Smooth muscle cell (in vitro differentiated cells): ENCODE data around the gene PSMA2. TPM values are rescaled to one million over a fixed set of nuclear protein-coding genes. Genes with fewer than 3 reads are reported as not detected.
A peak's percentile ranks its signal among the peaks of the same experiment; 100 is the strongest.

ENCODE experiments used
- DNase-seq: peaks from one replicate; lab custom pipeline; 2025; ENCODE audit not compliant: unreplicated experiment; lab: John Stamatoyannopoulos, UW
- H2AFZ ChIP-seq: fragments of 200-600 bp; sonication (generic); 2 replicates; pipeline ENCODE4 v1.6.0; 2016; ENCODE audit warnings: antibody characterized with exemption, low read depth, mild to moderate bottlenecking
- H3F3A ChIP-seq: fragments of 200-600 bp; sonication (generic); 2 replicates; pipeline ENCODE4 v1.6.0; 2017; ENCODE audit warnings: antibody characterized with exemption, low read depth
- H3K27ac ChIP-seq: fragments of 200-600 bp; sonication (generic); 2 replicates; pipeline ENCODE4 v1.5.1; 2016; ENCODE audit warnings: low read depth, mild to moderate bottlenecking
- H3K27me3 ChIP-seq: fragments of 200-600 bp; sonication (generic); 2 replicates; pipeline ENCODE4 v1.6.1; 2016; ENCODE audit warnings: low read depth, mild to moderate bottlenecking
- H3K36me3 ChIP-seq: fragments of 200-600 bp; sonication (generic); 2 replicates; pipeline ENCODE4 v1.5.1; 2016; ENCODE audit warnings: low read depth
- H3K4me1 ChIP-seq: fragments of 200-600 bp; sonication (generic); 2 replicates; pipeline ENCODE4 v1.5.1; 2016; ENCODE audit warnings: low read depth
- H3K4me2 ChIP-seq: fragments of 200-600 bp; sonication (generic); 2 replicates; pipeline ENCODE4 v1.6.0; 2016; ENCODE audit warnings: mild to moderate bottlenecking
- H3K4me3 ChIP-seq: fragments of 200-600 bp; sonication (generic); 2 replicates; pipeline ENCODE4 v1.5.1; 2016; ENCODE audit warnings: mild to moderate bottlenecking
- H3K79me2 ChIP-seq: fragments of 200-600 bp; sonication (generic); 2 replicates; pipeline ENCODE4 v1.6.0; 2016; ENCODE audit warnings: low read depth, mild to moderate bottlenecking
- H3K9ac ChIP-seq: fragments of 200-600 bp; sonication (generic); 2 replicates; pipeline ENCODE4 v1.6.0; 2016; ENCODE audit warnings: low read depth
- H3K9me3 ChIP-seq: fragments of 200-600 bp; sonication (generic); replicated peaks from 2 replicates; pipeline ENCODE4 v1.5.1; 2016; ENCODE audit warnings: low read depth
- H4K20me1 ChIP-seq: fragments of 200-600 bp; sonication (generic); 2 replicates; pipeline ENCODE4 v1.6.0; 2016; ENCODE audit warnings: low read depth
- WGBS: methylation state at CpG from one replicate; pipeline ENCODE4 v1.1.7; 2016; ENCODE audit warnings: low lambda C conversion rate; 5-methylcytosine and 5-hydroxymethylcytosine counted together
- polyA plus RNA-seq: library from polyadenylated mRNA; unstranded; fragments of >200 nt; fragmentation: Nextera tagmentation; extraction: Ambion mirVana; gene quantifications from 2 replicates; pipeline ENCODE4 v1.2.1, GENCODE V29; 2016
- total RNA-seq: library from RNA; depleted of rRNA; stranded (reverse); fragments of >200 nt; gene quantifications from 2 replicates; pipeline ENCODE4 v1.2.3, GENCODE V29; 2014
- TF ChIP-seq, protein P1 (sequence below): fragments of 200-600 bp; sonication (generic); IDR thresholded peaks from 2 replicates; pipeline ENCODE4 v1.5.1; 2017; ENCODE audit warnings: borderline replicate concordance, mild to moderate bottlenecking, antibody characterized with exemption; ENCODE audit not compliant: insufficient read depth, poor library complexity, severe bottlenecking

PSMA2 gene
- total and polyA plus RNA-seq, 2 experiments from 2014 or later = 178 to 246 TPM

DNA sequence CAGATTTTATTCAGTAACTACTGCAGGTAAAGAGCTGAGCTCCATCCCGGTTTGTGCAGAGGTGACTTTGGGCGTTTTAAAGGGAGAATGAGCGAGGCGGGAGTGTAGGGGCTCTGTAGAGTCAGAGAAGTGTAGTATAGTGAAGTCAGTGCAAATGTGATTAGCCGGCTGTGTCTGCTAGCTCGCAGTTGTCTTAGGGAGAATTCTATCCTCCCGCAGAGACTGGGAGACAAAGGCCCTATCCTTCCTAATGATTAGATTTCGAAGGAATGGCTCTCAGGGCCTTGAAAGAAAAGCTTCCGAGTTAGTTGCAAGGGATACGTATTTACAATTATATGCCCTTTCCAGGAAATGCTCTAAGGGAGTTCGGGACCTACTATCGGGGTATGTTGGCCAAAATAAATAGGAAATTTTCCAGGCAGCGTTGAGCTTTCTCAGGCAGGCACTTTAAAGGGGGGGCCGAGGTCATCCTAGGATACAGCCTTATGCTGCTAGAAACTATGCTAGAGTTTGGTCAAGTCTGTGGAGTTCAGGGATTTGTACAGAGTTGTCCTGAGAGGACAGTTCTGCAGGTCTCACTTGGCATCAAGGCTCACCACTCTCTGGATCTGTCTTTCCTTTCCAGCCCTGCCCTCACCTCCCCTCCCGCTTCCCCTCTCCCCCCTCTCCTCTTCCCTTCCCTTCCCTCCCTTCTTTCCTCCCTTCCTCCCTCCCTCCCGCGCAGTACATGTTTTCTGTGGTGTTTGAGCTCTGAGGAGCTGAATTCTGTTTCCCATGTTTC lies 1.0 kb upstream of the PSMA2 start:
- Histone ChIP-seq H3K79me2 (peaks cover 65% of the 10 kb centered on the region), H3K36me3 (no peaks in the 10 kb centered on the region), H4K20me1 (peaks cover 42% of the 10 kb centered on the region), H3K27me3 (no peaks in the 10 kb centered on the region), H3K9ac (peak overlapping the region; percentile 81), H2AFZ (peak overlapping the region; percentile 79), H3K4me1 (peaks cover 21% of the 10 kb centered on the region), H3K9me3 (no peaks in the 10 kb centered on the region), H3K27ac (peak overlapping the region; percentile 80), H3F3A (no peaks in the 10 kb centered on the region), H3K4me3 (peak overlapping the region; percentile 96), H3K4me2 (peak overlapping the region; percentile 94)
- WGBS = 1% methylated on average over 16 of the region's 17 CpGs
- TF ChIP-seq, protein P1, sequence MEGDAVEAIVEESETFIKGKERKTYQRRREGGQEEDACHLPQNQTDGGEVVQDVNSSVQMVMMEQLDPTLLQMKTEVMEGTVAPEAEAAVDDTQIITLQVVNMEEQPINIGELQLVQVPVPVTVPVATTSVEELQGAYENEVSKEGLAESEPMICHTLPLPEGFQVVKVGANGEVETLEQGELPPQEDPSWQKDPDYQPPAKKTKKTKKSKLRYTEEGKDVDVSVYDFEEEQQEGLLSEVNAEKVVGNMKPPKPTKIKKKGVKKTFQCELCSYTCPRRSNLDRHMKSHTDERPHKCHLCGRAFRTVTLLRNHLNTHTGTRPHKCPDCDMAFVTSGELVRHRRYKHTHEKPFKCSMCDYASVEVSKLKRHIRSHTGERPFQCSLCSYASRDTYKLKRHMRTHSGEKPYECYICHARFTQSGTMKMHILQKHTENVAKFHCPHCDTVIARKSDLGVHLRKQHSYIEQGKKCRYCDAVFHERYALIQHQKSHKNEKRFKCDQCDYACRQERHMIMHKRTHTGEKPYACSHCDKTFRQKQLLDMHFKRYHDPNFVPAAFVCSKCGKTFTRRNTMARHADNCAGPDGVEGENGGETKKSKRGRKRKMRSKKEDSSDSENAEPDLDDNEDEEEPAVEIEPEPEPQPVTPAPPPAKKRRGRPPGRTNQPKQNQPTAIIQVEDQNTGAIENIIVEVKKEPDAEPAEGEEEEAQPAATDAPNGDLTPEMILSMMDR = no peak
- no peak for DNase-seq

DNA sequence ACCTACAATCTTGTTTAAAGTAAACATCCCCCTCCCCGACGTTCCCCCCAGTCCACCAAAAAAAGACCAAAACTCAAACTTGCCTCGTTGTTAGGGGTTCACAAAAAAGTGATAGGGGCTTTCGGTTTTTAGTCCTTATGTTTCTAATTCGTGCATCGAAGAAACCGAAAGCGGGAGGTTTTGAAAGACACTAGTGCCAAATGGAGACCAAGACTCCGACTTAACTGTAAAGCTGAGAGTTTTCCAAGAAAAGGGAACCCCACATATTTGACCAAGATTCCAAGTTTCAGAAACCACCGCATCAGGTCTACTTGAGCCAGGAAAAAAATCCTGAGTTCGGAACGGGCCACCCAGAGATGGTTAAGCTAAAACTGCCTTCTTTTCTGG lies 534 bp downstream of the PSMA2 start:
- DNase-seq = no peak
- no peaks in the 10 kb centered on the region for H3F3A ChIP-seq
- peaks cover 79% of the 10 kb centered on the region for H3K79me2 ChIP-seq
- H3K27me3 ChIP-seq = no peaks in the 10 kb centered on the region
- H3K9ac ChIP-seq = peak overlapping the region; percentile 96
- H3K4me2 ChIP-seq = peak overlapping the region; percentile 86
- H3K36me3 ChIP-seq = peaks cover 5% of the 10 kb centered on the region
- H3K27ac ChIP-seq = peak overlapping the region; percentile 80
- peak overlapping the region; percentile 99 for H2AFZ ChIP-seq
- H3K4me3 ChIP-seq = peak overlapping the region; percentile 96
- H3K9me3 ChIP-seq = no peaks in the 10 kb centered on the region
- TF ChIP-seq, protein P1 = no peak
- H4K20me1 ChIP-seq = peaks cover 56% of the 10 kb centered on the region
- WGBS = under 1% methylated on average over 12 of the region's 12 CpGs
- H3K4me1 ChIP-seq = peaks cover 21% of the 10 kb centered on the region

DNA sequence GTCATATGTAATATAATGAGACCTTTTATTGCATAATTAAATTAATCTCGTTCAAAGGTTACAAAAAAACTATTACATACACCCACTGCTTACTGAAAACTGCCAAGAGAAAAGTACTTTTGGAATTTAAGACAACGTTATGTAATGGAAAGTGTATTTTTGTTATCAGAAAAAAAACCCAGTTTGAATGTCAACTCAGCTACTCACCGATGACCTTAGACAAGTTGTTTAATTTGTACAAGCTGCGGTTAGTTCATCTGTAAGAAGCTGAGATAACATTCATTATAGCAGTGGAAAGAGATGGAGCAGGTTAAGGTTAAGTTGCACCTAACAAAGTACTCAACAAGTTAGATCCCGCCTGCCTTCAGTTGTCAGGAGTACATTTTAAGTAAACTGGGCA lies 1.1 kb downstream of the PSMA2 start:
- Histone ChIP-seq H3F3A (no peaks in the 10 kb centered on the region), H3K79me2 (peaks cover 84% of the 10 kb centered on the region), H3K9me3 (no peaks in the 10 kb centered on the region), H3K27ac (peak overlapping the region; percentile 80), H4K20me1 (peaks cover 56% of the 10 kb centered on the region), H3K9ac (peak overlapping the region; percentile 96), H3K4me3 (peak overlapping the region; percentile 96), H3K4me2 (peak overlapping the region; percentile 86), H2AFZ (no peak overlapping the region), H3K4me1 (peaks cover 21% of the 10 kb centered on the region), H3K36me3 (peaks cover 10% of the 10 kb centered on the region), H3K27me3 (no peaks in the 10 kb centered on the region)
- TF ChIP-seq, protein P1 = no peak
- DNase-seq = no peak
- 16% methylated on average over 5 of the region's 5 CpGs for WGBS

GRCh38 chr7:42929449-42929848 lies 2.5 kb downstream of the PSMA2 start:
- WGBS = 65% methylated on average over 3 of the region's 3 CpGs
- H3K27me3 ChIP-seq = no peaks in the 10 kb centered on the region
- no peak overlapping the region for H3K9ac ChIP-seq
- H2AFZ ChIP-seq = no peak overlapping the region
- peaks cover 15% of the 10 kb centered on the region for H3K36me3 ChIP-seq
- H3K27ac ChIP-seq = no peak overlapping the region
- TF ChIP-seq, protein P1 = no peak
- peaks cover 21% of the 10 kb centered on the region for H3K4me1 ChIP-seq
- no peaks in the 10 kb centered on the region for H3K9me3 ChIP-seq
- no peak for DNase-seq
- H3F3A ChIP-seq = no peaks in the 10 kb centered on the region
- peaks cover 51% of the 10 kb centered on the region for H4K20me1 ChIP-seq
- H3K4me2 ChIP-seq = peak overlapping the region; percentile 86
- no peak overlapping the region for H3K4me3 ChIP-seq
- H3K79me2 ChIP-seq = peaks cover 76% of the 10 kb centered on the region
